Activated B cell treated with CpG ODN at 0.5 μM for 24 hours (primary cell): ENCODE measurements around the gene ERC2. TPM values are rescaled to one million over a fixed set of nuclear protein-coding genes. Genes with fewer than 3 reads are reported as not detected.

Experiments used
- ATAC-seq: fragments of 200-7000 bp; cut with Tn5 transposase; one replicate; pipeline ENCODE4 v1.10.0; 2021; ENCODE audit warnings: low read depth, mild to moderate bottlenecking, moderate library complexity
- CTCF ChIA-PET: fragments of 350-600 bp; sonication (Branson Sonifier 250); formaldehyde crosslinking; loops from one replicate; lab custom pipeline; 2021; ENCODE audit warnings: antibody characterized with exemption; lab: Charles Lee
- POLR2A ChIA-PET: fragments of 350-600 bp; sonication (Branson Sonifier 250); formaldehyde crosslinking; loops from one replicate; lab custom pipeline; 2021; ENCODE audit warnings: antibody characterized with exemption; lab: Charles Lee
- DNase-seq: peaks from one replicate; pipeline ENCODE4 v3.0.0; 2022
- H3K27ac Mint-ChIP-seq: one replicate; pipeline ENCODE4 v1.8.0; 2020; ENCODE audit warnings: mixed read lengths
- H3K27me3 Mint-ChIP-seq: one replicate; pipeline ENCODE4 v1.8.0; 2021; ENCODE audit warnings: mixed read lengths
- H3K36me3 Mint-ChIP-seq: one replicate; pipeline ENCODE4 v1.8.0; 2021; ENCODE audit warnings: low read depth, mixed read lengths
- H3K4me1 Mint-ChIP-seq: one replicate; pipeline ENCODE4 v1.8.0; 2021; ENCODE audit warnings: mixed read lengths
- H3K4me3 Mint-ChIP-seq: one replicate; pipeline ENCODE4 v1.8.0; 2020; ENCODE audit warnings: mild to moderate bottlenecking, mixed read lengths
- H3K9me3 Mint-ChIP-seq: one replicate; pipeline ENCODE4 v1.8.0; 2020; ENCODE audit warnings: mixed read lengths
- intact Hi-C: fragments of 100-400 bp; cut with micrococcal nuclease; formaldehyde crosslinking; loops from one replicate; pipeline ENCODE4 v1.15.1; 2024
- total RNA-seq: library from RNA; stranded (reverse); gene quantifications from 2 replicates; pipeline ENCODE4 v1.2.3, GENCODE V29; 2022
- TF ChIP-seq, protein P1 (sequence below): fragments of 200-600 bp; IDR thresholded peaks from one replicate; pipeline ENCODE4 v1.8.0; 2022; ENCODE audit warnings: antibody characterized with exemption, mild to moderate bottlenecking

ERC2 gene
- total RNA-seq, 1 donor from 2014 or later: not detected

DNA sequence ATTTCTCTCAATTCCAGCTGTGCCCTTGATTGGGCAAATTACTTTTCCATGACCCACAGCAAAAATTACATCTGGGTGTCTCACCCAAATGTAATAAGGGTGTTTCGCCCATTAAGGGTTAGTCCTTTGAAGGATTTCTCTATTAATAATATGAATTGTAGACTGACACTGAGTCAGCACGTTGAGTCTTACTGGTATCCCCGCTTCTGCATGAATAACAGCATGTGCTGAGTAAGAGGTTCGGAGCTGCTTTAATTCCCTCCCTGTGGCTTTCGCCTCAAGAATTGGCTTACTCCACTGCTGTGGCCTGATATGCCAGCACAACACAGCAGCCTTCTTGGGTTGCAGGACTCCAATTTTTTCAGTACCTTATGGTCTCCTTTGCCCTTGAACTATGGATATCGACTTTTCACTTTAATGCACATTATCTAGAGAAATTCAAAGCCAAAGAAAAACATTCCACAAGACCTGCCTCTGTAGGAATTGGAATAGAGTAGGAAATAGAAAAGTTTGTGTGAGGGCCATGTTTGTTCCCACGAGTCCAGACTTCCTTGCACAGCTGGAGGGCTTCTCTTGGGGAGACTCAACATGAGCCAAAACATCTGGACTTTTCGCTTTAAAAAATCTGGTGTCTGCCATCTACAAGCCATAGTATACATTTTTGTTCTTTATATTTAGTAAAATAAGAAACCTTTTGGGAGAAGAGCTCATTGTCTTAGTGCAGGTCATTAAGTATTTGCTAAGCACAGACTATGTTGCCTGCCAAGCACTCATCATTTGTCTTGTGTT, 20.7 kb upstream of the ERC2 start:
- intact Hi-C loops: no loop called here
- DNase-seq (no peak), ATAC-seq (no peak)
- no peaks in the 10 kb centered on the region for H3K9me3 Mint-ChIP-seq
- POLR2A ChIA-PET: no interaction called here
- TF ChIP-seq, protein P1, sequence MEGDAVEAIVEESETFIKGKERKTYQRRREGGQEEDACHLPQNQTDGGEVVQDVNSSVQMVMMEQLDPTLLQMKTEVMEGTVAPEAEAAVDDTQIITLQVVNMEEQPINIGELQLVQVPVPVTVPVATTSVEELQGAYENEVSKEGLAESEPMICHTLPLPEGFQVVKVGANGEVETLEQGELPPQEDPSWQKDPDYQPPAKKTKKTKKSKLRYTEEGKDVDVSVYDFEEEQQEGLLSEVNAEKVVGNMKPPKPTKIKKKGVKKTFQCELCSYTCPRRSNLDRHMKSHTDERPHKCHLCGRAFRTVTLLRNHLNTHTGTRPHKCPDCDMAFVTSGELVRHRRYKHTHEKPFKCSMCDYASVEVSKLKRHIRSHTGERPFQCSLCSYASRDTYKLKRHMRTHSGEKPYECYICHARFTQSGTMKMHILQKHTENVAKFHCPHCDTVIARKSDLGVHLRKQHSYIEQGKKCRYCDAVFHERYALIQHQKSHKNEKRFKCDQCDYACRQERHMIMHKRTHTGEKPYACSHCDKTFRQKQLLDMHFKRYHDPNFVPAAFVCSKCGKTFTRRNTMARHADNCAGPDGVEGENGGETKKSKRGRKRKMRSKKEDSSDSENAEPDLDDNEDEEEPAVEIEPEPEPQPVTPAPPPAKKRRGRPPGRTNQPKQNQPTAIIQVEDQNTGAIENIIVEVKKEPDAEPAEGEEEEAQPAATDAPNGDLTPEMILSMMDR: no peak
- peaks cover 7% of the 10 kb centered on the region for H3K27me3 Mint-ChIP-seq
- H3K27ac Mint-ChIP-seq: no peak overlapping the region
- H3K36me3 Mint-ChIP-seq: no peaks in the 10 kb centered on the region
- H3K4me1 Mint-ChIP-seq: no peaks in the 10 kb centered on the region
- CTCF ChIA-PET: no interaction called here
- no peak overlapping the region for H3K4me3 Mint-ChIP-seq

DNA sequence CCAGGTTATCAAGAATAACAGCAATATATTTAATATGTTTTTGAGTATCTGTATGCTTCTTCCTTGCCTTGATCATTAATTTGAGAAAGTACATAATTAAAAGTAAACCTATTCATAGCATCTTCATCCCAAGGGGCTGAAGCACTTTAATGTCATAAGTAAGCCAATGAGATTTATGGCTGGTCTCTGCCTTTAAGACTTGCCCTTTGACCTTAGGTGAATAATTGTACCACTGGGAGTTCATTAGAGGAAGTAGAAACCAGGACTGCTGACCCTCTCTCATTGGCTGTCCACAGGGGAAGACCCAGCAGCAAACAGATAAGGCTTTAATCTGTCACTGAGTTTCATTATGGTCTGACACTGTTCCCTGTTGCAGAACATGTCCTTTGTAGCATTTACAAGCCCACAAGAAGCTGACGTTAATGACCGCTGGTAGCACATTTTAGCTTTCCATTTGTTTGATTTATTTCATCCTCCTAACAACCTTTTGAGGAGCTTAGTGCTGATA, 16.3 kb upstream of the ERC2 start:
- intact Hi-C loops: no loop called here
- ChIA-PET CTCF (no interaction called here), POLR2A (interaction anchor here (0.5 kb wide), 1 partner anchor 15 kb away, joined by 7 read pairs; no protein-coding TSS in a partner anchor)
- H3K36me3 Mint-ChIP-seq: no peaks in the 10 kb centered on the region
- DNase-seq: no peak
- no peaks in the 10 kb centered on the region for H3K4me1 Mint-ChIP-seq
- peaks cover 2% of the 10 kb centered on the region for H3K27me3 Mint-ChIP-seq
- TF ChIP-seq, protein P1: no peak
- no peak overlapping the region for H3K4me3 Mint-ChIP-seq
- H3K9me3 Mint-ChIP-seq: no peaks in the 10 kb centered on the region
- no peak for ATAC-seq
- H3K27ac Mint-ChIP-seq: no peak overlapping the region

DNA sequence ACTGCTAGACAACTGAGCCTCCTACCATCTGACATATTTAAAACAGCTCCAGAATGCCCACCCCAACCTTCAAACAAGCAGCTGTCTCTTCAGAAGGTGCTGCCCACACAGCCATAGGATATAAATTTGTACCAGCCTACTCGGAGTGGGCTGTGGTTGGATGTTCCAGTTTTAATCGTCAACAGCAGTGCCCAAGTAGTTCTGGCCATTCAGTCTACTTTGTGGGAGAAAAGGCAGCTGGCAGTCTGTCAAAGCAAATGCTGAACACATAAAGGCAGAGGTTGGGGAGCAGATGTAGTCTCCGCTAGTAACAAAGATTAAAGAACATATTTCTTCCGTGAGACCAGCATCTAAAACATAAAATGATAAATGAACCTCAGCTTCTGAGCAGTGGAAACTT, 15.9 kb upstream of the ERC2 start:
- ChIA-PET CTCF (no interaction called here), POLR2A (no interaction called here)
- TF ChIP-seq, protein P1: no peak
- DNase-seq: no peak
- Mint-ChIP-seq H3K4me1 (no peaks in the 10 kb centered on the region), H3K36me3 (no peaks in the 10 kb centered on the region), H3K27ac (no peak overlapping the region), H3K27me3 (peaks cover 5% of the 10 kb centered on the region), H3K9me3 (no peaks in the 10 kb centered on the region), H3K4me3 (no peak overlapping the region)
- intact Hi-C loops: no loop called here
- no peak for ATAC-seq

DNA sequence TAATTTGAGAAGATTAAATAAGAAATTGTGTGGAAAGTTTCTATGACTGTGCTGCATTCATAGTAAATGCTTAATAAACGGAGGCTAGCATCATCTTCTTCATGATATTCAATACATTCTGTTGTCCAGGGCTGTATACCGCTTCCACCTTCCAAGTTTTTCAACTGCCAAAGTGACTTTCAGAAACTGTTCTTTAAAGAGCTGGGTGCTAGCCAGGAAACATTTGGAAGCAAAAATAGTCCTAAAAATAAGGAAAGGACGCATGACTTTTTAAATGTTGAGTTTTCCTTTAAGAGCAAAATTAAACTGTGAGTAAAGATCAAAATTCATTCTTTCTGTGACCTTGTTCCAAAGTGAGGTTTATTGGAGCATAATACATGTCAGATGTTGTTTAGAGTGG, 9.4 kb upstream of the ERC2 start:
- no peak overlapping the region for H3K4me3 Mint-ChIP-seq
- ATAC-seq (no peak), DNase-seq (no peak)
- H3K9me3 Mint-ChIP-seq: no peaks in the 10 kb centered on the region
- intact Hi-C loops: no loop called here
- no peak overlapping the region for H3K27ac Mint-ChIP-seq
- peaks cover 22% of the 10 kb centered on the region for H3K27me3 Mint-ChIP-seq
- TF ChIP-seq, protein P1: no peak
- ChIA-PET CTCF (no interaction called here), POLR2A (no interaction called here)
- no peaks in the 10 kb centered on the region for H3K4me1 Mint-ChIP-seq
- no peaks in the 10 kb centered on the region for H3K36me3 Mint-ChIP-seq

DNA sequence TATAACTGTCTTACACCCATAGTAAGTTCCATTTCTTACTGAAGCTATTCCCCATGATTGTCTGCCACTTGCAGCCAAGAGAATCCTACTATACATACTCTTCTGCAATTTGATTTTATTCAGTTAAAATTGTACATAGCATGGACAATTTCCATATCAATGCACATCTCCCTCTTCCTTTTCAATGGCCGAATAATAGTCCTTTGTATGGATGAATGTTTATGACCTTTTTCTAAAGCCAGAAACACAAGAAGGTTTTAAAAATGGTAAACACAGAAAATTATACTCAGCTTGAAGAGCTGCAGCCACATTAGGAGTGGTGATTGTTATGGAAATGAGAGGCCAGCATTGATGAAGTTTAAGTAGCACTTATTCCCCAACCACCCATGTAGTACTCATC, 8.5 kb upstream of the ERC2 start:
- Mint-ChIP-seq H3K36me3 (no peaks in the 10 kb centered on the region), H3K27me3 (peaks cover 29% of the 10 kb centered on the region), H3K4me1 (no peaks in the 10 kb centered on the region), H3K9me3 (peaks cover 3% of the 10 kb centered on the region), H3K4me3 (no peak overlapping the region), H3K27ac (no peak overlapping the region)
- POLR2A ChIA-PET: no interaction called here
- CTCF ChIA-PET: no interaction called here
- intact Hi-C loops: no loop called here
- DNase-seq (no peak), ATAC-seq (no peak)
- TF ChIP-seq, protein P1: no peak
